H1 (cell line): ENCODE results near the gene DAND5. TPM values are rescaled to one million over a fixed set of nuclear protein-coding genes. Genes with fewer than 3 reads are reported as not detected.

Experiments used
- CBX5 ChIP-seq: fragments of 300-800, 300-1000 bp; sonication (generic); IDR thresholded peaks from 2 replicates; pipeline ENCODE4 v1.7.1; 2016; ENCODE audit warnings: antibody characterized with exemption, low read length, low read depth
- POLR2A ChIP-seq, 2 experiments: IDR thresholded peaks; 1 replicate in 1 of 2; 2 replicates in 1 of 2; pipeline ENCODE4 v1.6.1; 2011; ENCODE audit warnings: low read depth in 2 of 2, low read length in 2 of 2, mild to moderate bottlenecking in 2 of 2; ENCODE audit errors: control extremely low read depth in 1 of 2
- POLR2AphosphoS5 ChIP-seq: IDR thresholded peaks from 2 replicates; pipeline ENCODE4 v1.6.1; 2011; ENCODE audit warnings: low read depth, low read length
- RBBP5 ChIP-seq: IDR thresholded peaks from 2 replicates; pipeline ENCODE4 v1.7.1; 2012; ENCODE audit warnings: low read depth, mild to moderate bottlenecking, inconsistent platforms, low read length, moderate library complexity, borderline replicate concordance
- SIN3A ChIP-seq, 2 experiments: IDR thresholded peaks in 1 of 2; conservative IDR thresholded peaks in 1 of 2; 2 replicates each; pipeline ENCODE4 v1.6.1; 2011 to 2012; ENCODE audit warnings: low read length in 2 of 2, improper control_type of control experiment in 1 of 2, low read depth in 1 of 2, mild to moderate bottlenecking in 1 of 2
- SP1 ChIP-seq: IDR thresholded peaks from 2 replicates; pipeline ENCODE4 v1.6.1; 2011; ENCODE audit warnings: low read depth, low read length
- SP4 ChIP-seq: IDR thresholded peaks from 2 replicates; pipeline ENCODE4 v1.6.1; 2012; ENCODE audit warnings: low read length, inconsistent platforms
- USF2 ChIP-seq: IDR thresholded peaks from 2 replicates; pipeline ENCODE4 v1.6.1; 2011; ENCODE audit warnings: low read length, improper control_type of control experiment
- polyA plus RNA-seq, 7 experiments: library from polyadenylated mRNA; depleted of rRNA in 3 of 7; stranded (reverse) in 5 of 7; unstranded in 2 of 7; fragments of >200 nt in 5 of 7; fragments of 200-250 nt in 2 of 7; gene quantifications; 1 replicate in 5 of 7; 2 replicates in 1 of 7; 4 replicates in 1 of 7; pipeline versions ENCODE4 v1.2.1 to v1.2.3, GENCODE V29; 2011 to 2013; ENCODE audit warnings: missing spikeins in 2 of 7, mixed read lengths in 2 of 7
- total RNA-seq: library from RNA; stranded (reverse); fragmentation: NEBNext Ultra II Directional; extraction: Animal tissue kit (Norgen Biotek cat#: 25700); gene quantifications from 2 replicates; pipeline ENCODE4 v1.2.1, GENCODE V29; 2021
- TF ChIP-seq, protein P1 (sequence below): IDR thresholded peaks from 2 replicates; pipeline ENCODE4 v1.6.1; 2012; ENCODE audit warnings: inconsistent platforms

DAND5 gene
- total and polyA plus RNA-seq, 2 of the 8 experiments (the other 6 are each of a cell fraction or from before 2014, with no cell fraction given), result 0.14 to 0.17 TPM

DNA sequence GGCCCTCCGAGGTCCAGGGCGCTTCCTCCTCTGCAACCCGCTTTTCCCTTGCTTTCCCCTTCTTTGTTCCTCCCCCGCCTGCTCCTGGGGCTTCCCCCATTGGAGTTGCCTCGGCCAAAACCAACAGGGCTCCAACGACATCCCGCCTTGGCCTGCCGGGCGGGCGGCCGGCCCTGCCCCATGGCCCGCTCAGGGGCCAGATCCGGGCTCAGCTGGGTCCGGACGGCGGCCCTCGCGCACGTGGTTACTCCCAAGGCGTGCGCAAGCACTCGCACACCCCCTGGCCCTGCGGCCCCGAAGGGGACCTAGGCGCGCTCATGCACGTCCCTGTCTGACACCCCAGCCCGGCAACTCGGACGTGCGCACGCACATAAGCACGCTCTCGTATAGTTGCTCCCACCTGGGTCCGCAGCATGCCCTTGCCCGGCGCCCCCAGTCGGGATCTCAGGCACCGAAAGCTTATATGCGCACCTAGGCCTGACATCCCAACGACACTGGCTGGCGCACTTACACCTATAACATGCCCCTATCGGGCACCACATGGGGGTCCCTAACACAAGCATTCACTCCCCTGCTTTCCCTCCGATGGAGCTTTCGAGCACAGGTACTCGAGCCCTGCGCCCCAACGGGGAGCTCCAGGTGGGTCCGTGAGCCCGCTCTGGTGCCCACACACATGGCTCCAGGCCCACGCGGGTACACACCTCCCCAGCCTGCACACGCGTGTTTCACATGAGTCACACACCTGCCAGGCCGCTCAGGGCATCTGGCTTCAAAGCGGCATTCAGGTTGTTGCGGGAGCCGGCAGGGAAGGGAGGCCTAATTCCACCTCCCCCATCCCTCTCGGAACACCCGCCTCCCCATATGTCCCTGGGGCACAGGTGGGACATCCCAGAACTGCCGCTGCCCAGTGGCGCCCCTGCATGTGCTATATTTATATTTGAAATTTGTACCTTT, 40.9 kb downstream of the DAND5 start (continued):
- TF ChIP-seq, protein P1, sequence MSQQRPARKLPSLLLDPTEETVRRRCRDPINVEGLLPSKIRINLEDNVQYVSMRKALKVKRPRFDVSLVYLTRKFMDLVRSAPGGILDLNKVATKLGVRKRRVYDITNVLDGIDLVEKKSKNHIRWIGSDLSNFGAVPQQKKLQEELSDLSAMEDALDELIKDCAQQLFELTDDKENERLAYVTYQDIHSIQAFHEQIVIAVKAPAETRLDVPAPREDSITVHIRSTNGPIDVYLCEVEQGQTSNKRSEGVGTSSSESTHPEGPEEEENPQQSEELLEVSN, result peak; percentile 54; the same call in 1 of the 2 replicates
- TF ChIP-seq SP4, result no peak
- TF ChIP-seq USF2, result no peak
- no peak for TF ChIP-seq SP1
- TF ChIP-seq RBBP5, result no peak
- TF ChIP-seq POLR2A (IDR thresholded peaks at IDR 0.05; ENCODE audit: control extremely low read depth in 1 of 2, low read depth in 2 of 2, low read length in 2 of 2), result no peak
- TF ChIP-seq SIN3A (conservative IDR thresholded peaks at IDR 0.05 in 1 of 2, IDR thresholded peaks at IDR 0.05 in 1 of 2; ENCODE audit: low read depth in 1 of 2, low read length in 2 of 2), result no peak
- TF ChIP-seq POLR2AphosphoS5, result no peak
- no peak for TF ChIP-seq CBX5
